Panc1 (cell line): Measurements from ENCODE around the gene FBXO24. TPM values are rescaled to one million over a fixed set of nuclear protein-coding genes. Genes with fewer than 3 reads are reported as not detected.

ENCODE experiments used
- ATAC-seq: fragments of 200-7000 bp; cut with Tn5 transposase; 2 replicates; pipeline ENCODE4 v1.9.1; 2020; ENCODE audit warnings: mild to moderate bottlenecking, moderate library complexity
- BruUV-seq: library from RNA; stranded (reverse); fragments of 400-500 nt; replicated peaks from 2 replicates; lab custom pipeline; 2021; lab: Mats Ljungman, UMichigan
- CTCF ChIA-PET: fragments of 300-600 bp; sonication (Branson Sonifier 250); formaldehyde crosslinking; loops from one replicate; lab custom pipeline; 2022; ENCODE audit warnings: antibody characterized with exemption; lab: Charles Lee
- POLR2A ChIA-PET: fragments of 300-600 bp; sonication (Branson Sonifier 250); formaldehyde crosslinking; loops from one replicate; lab custom pipeline; 2022; ENCODE audit warnings: antibody characterized with exemption; lab: Charles Lee
- DNase-seq: peaks from one replicate; pipeline ENCODE4 v3.0.0-alpha.2; 2010; ENCODE audit warnings: low read depth, low spot score
- H3K27ac ChIP-seq: 2 replicates; pipeline ENCODE4 v1.5.1; 2011; ENCODE audit warnings: mild to moderate bottlenecking, low read length, inconsistent platforms
- H3K27me3 ChIP-seq: fragments of 200-500 bp; sonication (Bioruptor generic); 2 replicates; pipeline ENCODE4 v1.6.0; 2014; ENCODE audit warnings: low read length, inconsistent platforms; ENCODE audit not compliant: control insufficient read depth, insufficient read depth
- H3K36me3 ChIP-seq: fragments of 200-500 bp; sonication (Bioruptor generic); 2 replicates; pipeline ENCODE4 v1.5.1; 2014; ENCODE audit warnings: inconsistent platforms, mild to moderate bottlenecking, low read length, moderate library complexity; ENCODE audit not compliant: control insufficient read depth, insufficient read depth
- H3K4me1 ChIP-seq: 2 replicates; pipeline ENCODE4 v1.5.1; 2011; ENCODE audit warnings: inconsistent platforms, mild to moderate bottlenecking, low read length, moderate library complexity; ENCODE audit not compliant: control insufficient read depth, insufficient read depth
- H3K4me3 ChIP-seq, 2 experiments: 2 replicates each; pipeline ENCODE4 v1.5.1; 2011 to 2012; ENCODE audit warnings: low read depth in 2 of 2, low read length in 2 of 2, mild to moderate bottlenecking in 2 of 2, inconsistent platforms in 1 of 2, moderate library complexity in 1 of 2
- H3K9me3 ChIP-seq: fragments of 200-500 bp; sonication (Bioruptor generic); 2 replicates; pipeline ENCODE4 v1.5.1; 2014; ENCODE audit warnings: low read depth, mild to moderate bottlenecking, inconsistent platforms, low read length, moderate library complexity; ENCODE audit not compliant: control insufficient read depth, insufficient read depth
- POLR2AphosphoS5 ChIP-seq: IDR thresholded peaks from 2 replicates; pipeline ENCODE4 v1.6.1; 2012; ENCODE audit warnings: mild to moderate bottlenecking, low read depth, low read length, moderate library complexity
- SIN3A ChIP-seq: IDR thresholded peaks from 2 replicates; pipeline ENCODE4 v1.6.1; 2012; ENCODE audit warnings: low read depth, mild to moderate bottlenecking, low read length, moderate library complexity, borderline replicate concordance; ENCODE audit not compliant: insufficient read depth
- TCF7L2 ChIP-seq: IDR thresholded peaks from 2 replicates; pipeline ENCODE4 v1.6.1; 2011; ENCODE audit warnings: mild to moderate bottlenecking, low read depth, low read length, inconsistent platforms
- in situ Hi-C: cut with HindIII; loops from 2 replicates; pipeline ENCODE4 v1.10.0; 2016; ENCODE audit warnings: low sequenced_read_pairs, low pct_unique_long_range_greater_than_20kb
- intact Hi-C: fragments of 100-400 bp; cut with micrococcal nuclease; formaldehyde crosslinking; loops from one replicate; pipeline ENCODE4 v1.10.0; 2022; ENCODE audit not compliant: unreplicated experiment
- total RNA-seq: library from RNA; stranded (reverse); gene quantifications from one replicate; pipeline ENCODE4 v1.2.1, GENCODE V29; 2021; ENCODE audit not compliant: unreplicated experiment
- TF ChIP-seq, protein P1 (sequence below): fragments of 450-650 bp; IDR thresholded peaks from 2 replicates; pipeline ENCODE4 v1.5.1; 2017; ENCODE audit warnings: mild to moderate bottlenecking
- TF ChIP-seq, protein P2 (sequence below), 2 experiments: IDR thresholded peaks; 2 replicates each; pipeline ENCODE4 v1.6.1; 2011 to 2012; ENCODE audit warnings: low read depth in 2 of 2, control low read depth in 1 of 2, low read length in 1 of 2, mild to moderate bottlenecking in 1 of 2, moderate library complexity in 1 of 2; ENCODE audit not compliant: insufficient read depth in 1 of 2

Gene FBXO24
- total RNA-seq, 1 experiment from 2014 or later = 0.59 TPM

DNA sequence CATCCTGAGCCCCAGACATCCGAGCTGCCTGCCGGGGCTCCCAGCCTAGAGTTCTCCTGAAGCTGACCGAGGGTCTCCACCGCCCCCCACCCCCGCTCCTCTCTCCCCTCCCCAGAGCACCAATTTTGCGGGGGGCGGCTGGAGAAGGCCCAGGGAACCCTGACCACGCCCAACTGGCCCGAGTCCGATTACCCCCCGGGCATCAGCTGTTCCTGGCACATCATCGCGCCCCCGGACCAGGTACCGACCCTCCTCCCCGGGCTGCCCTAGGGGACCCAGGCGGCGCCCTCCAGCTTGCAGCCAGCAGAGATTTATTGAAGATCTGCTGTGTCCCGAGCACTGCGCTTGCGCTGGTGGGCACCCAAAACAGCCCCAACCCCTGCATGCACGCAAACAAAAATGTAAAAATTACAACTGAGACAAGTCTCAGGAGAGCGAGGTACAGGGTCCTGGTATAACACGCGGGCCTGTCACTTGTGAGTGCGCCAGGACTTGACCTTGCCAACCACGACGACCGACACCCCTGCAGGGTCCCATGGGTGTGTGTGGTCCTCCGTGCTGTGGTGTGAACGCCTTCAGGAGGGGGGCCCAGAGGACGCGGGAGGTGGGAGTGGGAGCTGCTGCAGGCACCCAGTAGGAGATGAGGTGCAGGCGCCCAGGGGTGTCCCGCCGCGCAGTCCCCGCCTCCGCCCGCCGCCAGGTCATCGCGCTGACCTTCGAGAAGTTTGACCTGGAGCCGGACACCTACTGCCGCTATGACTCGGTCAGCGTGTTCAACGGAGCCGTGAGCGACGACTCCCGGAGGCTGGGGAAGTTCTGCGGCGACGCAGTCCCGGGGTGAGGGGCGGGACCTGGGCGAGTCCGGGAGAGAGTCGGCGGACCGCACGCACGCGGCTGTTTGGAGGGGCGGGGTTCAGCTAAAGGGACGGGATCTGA lies 19.1 kb downstream of the FBXO24 start:
- no peak for TF ChIP-seq TCF7L2
- TF ChIP-seq, protein P1, sequence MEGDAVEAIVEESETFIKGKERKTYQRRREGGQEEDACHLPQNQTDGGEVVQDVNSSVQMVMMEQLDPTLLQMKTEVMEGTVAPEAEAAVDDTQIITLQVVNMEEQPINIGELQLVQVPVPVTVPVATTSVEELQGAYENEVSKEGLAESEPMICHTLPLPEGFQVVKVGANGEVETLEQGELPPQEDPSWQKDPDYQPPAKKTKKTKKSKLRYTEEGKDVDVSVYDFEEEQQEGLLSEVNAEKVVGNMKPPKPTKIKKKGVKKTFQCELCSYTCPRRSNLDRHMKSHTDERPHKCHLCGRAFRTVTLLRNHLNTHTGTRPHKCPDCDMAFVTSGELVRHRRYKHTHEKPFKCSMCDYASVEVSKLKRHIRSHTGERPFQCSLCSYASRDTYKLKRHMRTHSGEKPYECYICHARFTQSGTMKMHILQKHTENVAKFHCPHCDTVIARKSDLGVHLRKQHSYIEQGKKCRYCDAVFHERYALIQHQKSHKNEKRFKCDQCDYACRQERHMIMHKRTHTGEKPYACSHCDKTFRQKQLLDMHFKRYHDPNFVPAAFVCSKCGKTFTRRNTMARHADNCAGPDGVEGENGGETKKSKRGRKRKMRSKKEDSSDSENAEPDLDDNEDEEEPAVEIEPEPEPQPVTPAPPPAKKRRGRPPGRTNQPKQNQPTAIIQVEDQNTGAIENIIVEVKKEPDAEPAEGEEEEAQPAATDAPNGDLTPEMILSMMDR = peak; percentile 37; the same call in 1 of the 2 replicates
- Histone ChIP-seq H3K4me3 (peak overlapping the region; percentile 67 to 79), H3K27me3 (no peaks in the 10 kb centered on the region), H3K9me3 (no peaks in the 10 kb centered on the region), H3K27ac (peak overlapping the region; percentile 78; the same call in 1 of the 2 replicates), H3K4me1 (peaks cover 8% of the 10 kb centered on the region; the same call in 1 of the 2 replicates), H3K36me3 (no peaks in the 10 kb centered on the region)
- intact Hi-C loops = no loop called here
- ATAC-seq (peak; percentile 57), DNase-seq (no peak)
- no TSS peak for BruUV-seq
- in situ Hi-C loops = no loop called here
- CTCF ChIA-PET = no interaction called here
- POLR2A ChIA-PET = interaction anchor here (0.5 to 0.6 kb wide), 2 partner anchors 17 to 70 kb away, joined by 3 to 6 read pairs; no protein-coding TSS in a partner anchor

DNA sequence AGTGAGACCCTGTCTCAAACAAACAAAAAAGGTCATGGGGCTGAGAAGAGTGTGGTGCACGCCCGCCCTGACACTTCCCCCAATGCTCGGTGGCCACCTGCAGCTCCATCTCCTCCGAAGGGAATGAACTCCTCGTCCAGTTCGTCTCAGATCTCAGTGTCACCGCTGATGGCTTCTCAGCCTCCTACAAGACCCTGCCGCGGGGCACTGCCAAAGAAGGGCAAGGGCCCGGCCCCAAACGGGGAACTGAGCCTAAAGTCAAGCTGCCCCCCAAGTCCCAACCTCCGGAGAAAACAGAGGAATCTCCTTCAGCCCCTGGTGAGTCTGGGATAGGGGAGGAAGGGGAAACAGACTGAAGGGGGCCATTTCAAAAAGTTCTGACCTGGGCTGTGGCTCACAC lies 20.2 kb downstream of the FBXO24 start:
- DNase-seq (no peak), ATAC-seq (no peak)
- Histone ChIP-seq H3K4me3 (peak overlapping the region in 1 of 2 experiments; percentile 79; a peak in 1 of 4 replicates), H3K27me3 (no peaks in the 10 kb centered on the region), H3K4me1 (peaks cover 8% of the 10 kb centered on the region; the same call in 1 of the 2 replicates), H3K9me3 (no peaks in the 10 kb centered on the region), H3K27ac (no peak overlapping the region), H3K36me3 (no peaks in the 10 kb centered on the region)
- TF ChIP-seq, protein P2, sequence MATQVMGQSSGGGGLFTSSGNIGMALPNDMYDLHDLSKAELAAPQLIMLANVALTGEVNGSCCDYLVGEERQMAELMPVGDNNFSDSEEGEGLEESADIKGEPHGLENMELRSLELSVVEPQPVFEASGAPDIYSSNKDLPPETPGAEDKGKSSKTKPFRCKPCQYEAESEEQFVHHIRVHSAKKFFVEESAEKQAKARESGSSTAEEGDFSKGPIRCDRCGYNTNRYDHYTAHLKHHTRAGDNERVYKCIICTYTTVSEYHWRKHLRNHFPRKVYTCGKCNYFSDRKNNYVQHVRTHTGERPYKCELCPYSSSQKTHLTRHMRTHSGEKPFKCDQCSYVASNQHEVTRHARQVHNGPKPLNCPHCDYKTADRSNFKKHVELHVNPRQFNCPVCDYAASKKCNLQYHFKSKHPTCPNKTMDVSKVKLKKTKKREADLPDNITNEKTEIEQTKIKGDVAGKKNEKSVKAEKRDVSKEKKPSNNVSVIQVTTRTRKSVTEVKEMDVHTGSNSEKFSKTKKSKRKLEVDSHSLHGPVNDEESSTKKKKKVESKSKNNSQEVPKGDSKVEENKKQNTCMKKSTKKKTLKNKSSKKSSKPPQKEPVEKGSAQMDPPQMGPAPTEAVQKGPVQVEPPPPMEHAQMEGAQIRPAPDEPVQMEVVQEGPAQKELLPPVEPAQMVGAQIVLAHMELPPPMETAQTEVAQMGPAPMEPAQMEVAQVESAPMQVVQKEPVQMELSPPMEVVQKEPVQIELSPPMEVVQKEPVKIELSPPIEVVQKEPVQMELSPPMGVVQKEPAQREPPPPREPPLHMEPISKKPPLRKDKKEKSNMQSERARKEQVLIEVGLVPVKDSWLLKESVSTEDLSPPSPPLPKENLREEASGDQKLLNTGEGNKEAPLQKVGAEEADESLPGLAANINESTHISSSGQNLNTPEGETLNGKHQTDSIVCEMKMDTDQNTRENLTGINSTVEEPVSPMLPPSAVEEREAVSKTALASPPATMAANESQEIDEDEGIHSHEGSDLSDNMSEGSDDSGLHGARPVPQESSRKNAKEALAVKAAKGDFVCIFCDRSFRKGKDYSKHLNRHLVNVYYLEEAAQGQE (IDR thresholded peaks at IDR 0.05; ENCODE audit: insufficient read depth in 1 of 2, low read depth in 2 of 2, low read length in 1 of 2) = no peak
- TF ChIP-seq TCF7L2 = no peak
- TF ChIP-seq, protein P1 = no peak
- TF ChIP-seq SIN3A = no peak
- TF ChIP-seq POLR2AphosphoS5 = no peak
- in situ Hi-C loops (no loop called here), intact Hi-C loops (no loop called here)
- BruUV-seq = no TSS peak
- POLR2A ChIA-PET = no interaction called here
- CTCF ChIA-PET = interaction anchor here (0.6 kb wide), 1 partner anchor 221 kb away, joined by 7 read pairs; the partner anchor contains the start of gene EPHB4
